GM12872 (cell line): ENCODE data around the gene GDPD5.

Experiments used
- CTCF ChIP-seq: IDR thresholded peaks from 3 replicates; pipeline ENCODE4 v1.5.1; 2011; ENCODE audit warnings: low read depth, mild to moderate bottlenecking, low read length, moderate library complexity; ENCODE audit not compliant: insufficient read depth

GDPD5 gene

GRCh38 chr11:75421035-75421602, 104.6 kb downstream of the GDPD5 start:
- TF ChIP-seq CTCF = no peak

DNA sequence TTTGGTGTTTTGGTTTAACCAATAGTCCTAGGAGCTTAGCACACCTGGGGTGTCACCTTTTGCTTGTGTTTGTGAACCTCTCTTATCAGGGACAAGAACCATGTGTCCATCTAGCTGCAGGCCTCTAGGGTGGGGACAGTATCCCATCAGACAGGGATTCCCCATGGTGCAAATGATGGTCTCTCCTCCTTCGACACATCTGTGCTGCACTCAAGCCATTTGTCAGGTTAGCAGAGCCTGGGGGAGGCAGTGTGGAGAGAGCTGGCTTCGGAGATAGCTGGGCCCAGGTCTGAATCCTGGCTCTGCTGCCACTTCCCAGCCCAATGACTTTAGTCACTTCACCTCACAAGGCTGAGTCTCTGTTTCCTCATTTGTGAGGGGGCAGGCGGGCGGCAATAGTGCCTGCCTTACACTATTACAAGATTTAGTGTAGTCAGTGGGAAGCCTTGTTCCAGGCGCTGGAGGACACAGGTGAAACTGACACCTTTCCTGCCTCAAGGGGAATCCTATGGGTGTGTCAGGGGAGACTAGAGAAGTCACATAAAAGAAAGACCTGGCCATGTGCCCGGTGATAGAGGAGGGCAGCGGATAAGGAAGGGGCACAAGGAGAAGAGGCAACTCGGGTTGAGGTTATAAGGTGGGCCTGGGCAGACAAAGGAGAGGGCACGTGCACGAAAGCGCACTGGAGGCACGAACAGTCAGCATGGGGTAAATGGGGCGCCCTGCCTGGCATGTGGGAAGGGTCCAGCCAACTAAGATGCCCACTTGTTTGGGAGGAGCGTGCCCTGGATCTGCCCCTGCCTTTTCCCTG, 105.3 kb downstream of the GDPD5 start:
- no peak for TF ChIP-seq CTCF

GRCh38 chr11:75413864-75414263, 111.9 kb downstream of the GDPD5 start:
- TF ChIP-seq CTCF = no peak

GRCh38 chr11:75408957-75409219, 116.9 kb downstream of the GDPD5 start:
- TF ChIP-seq CTCF = no peak

- no peak for TF ChIP-seq CTCF
Measured at GRCh38 chr11:75406338-75406777, 119.4 kb downstream of the GDPD5 start.

DNA sequence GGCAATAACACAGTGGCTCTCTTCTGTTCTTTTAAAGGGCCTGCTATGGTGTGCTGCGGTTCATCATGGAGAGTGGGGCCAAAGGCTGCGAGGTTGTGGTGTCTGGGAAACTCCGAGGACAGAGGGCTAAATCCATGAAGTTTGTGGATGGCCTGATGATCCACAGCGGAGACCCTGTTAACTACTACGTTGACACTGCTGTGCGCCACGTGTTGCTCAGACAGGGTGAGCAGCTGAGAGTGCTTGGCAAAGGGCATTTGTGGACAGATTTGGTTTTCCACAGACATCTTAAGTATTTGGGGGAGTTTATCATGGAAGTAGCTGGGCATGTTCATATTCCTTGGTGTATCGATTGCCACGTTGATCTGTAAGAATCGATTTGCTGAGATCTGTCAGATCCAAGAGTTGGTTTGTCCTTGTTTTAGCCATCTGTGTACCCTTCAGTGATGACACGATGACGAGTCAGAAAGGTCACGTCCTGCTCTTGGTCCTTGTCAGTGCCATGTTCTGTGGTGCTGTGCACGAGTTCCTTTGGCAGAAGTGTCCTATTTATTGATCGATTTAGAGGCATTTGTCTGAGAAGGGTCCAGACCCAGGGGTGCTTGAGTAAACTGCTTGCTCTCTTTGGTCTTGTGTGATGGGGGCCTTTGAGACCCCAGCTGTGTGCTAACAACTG, 121.6 kb downstream of the GDPD5 start:
- no peak for TF ChIP-seq CTCF

- TF ChIP-seq CTCF = no peak
Measured at GRCh38 chr11:75403037-75403436, 122.7 kb downstream of the GDPD5 start.
